Endothelial cell of umbilical vein (primary cell): Measurements from ENCODE around the gene NEK6. TPM values are rescaled to one million over a fixed set of nuclear protein-coding genes. Genes with fewer than 3 reads are reported as not detected.

ENCODE experiments used
- BruUV-seq: library from RNA; stranded (reverse); fragments of 400-500 nt; replicated peaks from 2 replicates; lab custom pipeline; 2021; lab: Mats Ljungman, UMichigan
- CTCF ChIA-PET: fragments of 300-600, 350-600 bp; sonication (Branson Sonifier 250); formaldehyde crosslinking; loops from one replicate; lab custom pipeline; 2021; ENCODE audit warnings: antibody characterized with exemption, inconsistent platforms; lab: Charles Lee
- POLR2A ChIA-PET: fragments of 300-600, 350-600 bp; sonication (Branson Sonifier 250); formaldehyde crosslinking; loops from one replicate; lab custom pipeline; 2021; ENCODE audit warnings: antibody characterized with exemption, inconsistent platforms; lab: Charles Lee
- DNase-seq: peaks from one replicate; pipeline ENCODE4 v3.0.0-alpha.2; 2011; ENCODE audit warnings: low read depth, low spot score
- FAIRE-seq: peaks from 2 replicates; lab custom pipeline; 2011; peaks lifted over from hg19 to GRCh38; lab: Jason Lieb, UNC
- H2AFZ ChIP-seq: 2 replicates; pipeline ENCODE4 v1.6.0; 2012; ENCODE audit warnings: low read depth, low read length, control low read depth, inconsistent platforms
- H3K27ac ChIP-seq: 2 replicates; pipeline ENCODE4 v1.5.1; 2011; ENCODE audit warnings: low read depth, mild to moderate bottlenecking, control low read depth, low read length, moderate library complexity; ENCODE audit not compliant: insufficient read depth
- H3K27me3 ChIP-seq, 2 experiments: 2 replicates each; pipeline versions ENCODE4 v1.6.0 to v1.6.1; 2011; ENCODE audit warnings: low read length in 2 of 2, mixed read lengths in 1 of 2; ENCODE audit not compliant: control insufficient read depth in 2 of 2, insufficient read depth in 2 of 2
- H3K36me3 ChIP-seq, 2 experiments: 2 replicates in 1 of 2; 3 replicates in 1 of 2; pipeline ENCODE4 v1.5.1; 2011; ENCODE audit warnings: low read length in 2 of 2, mild to moderate bottlenecking in 1 of 2, moderate library complexity in 1 of 2; ENCODE audit not compliant: control insufficient read depth in 2 of 2, insufficient read depth in 2 of 2; ENCODE audit errors: extremely low read depth in 1 of 2
- H3K4me1 ChIP-seq: 3 replicates; pipeline ENCODE4 v1.5.1; 2011; ENCODE audit warnings: mild to moderate bottlenecking, low read length; ENCODE audit not compliant: control insufficient read depth, insufficient read depth; ENCODE audit errors: extremely low read depth
- H3K4me2 ChIP-seq: 2 replicates; pipeline ENCODE4 v1.6.1; 2011; ENCODE audit warnings: low read length, control low read depth, mixed read lengths; ENCODE audit not compliant: insufficient read depth
- H3K4me3 ChIP-seq, 3 experiments: fragments of 200-600 bp in 1 of 3; sonication (generic), shearing (Covaris generic) in 1 of 3; replicated peaks in 1 of 3; 2 replicates each; pipeline ENCODE4 v1.5.1; 2011 to 2016; ENCODE audit warnings: control low read depth in 3 of 3, low read length in 3 of 3, mild to moderate bottlenecking in 2 of 3, inconsistent platforms in 1 of 3, low read depth in 1 of 3, moderate library complexity in 1 of 3; ENCODE audit not compliant: insufficient read depth in 1 of 3
- H3K79me2 ChIP-seq: 2 replicates; pipeline ENCODE4 v1.6.0; 2012; ENCODE audit warnings: low read length, inconsistent platforms; ENCODE audit not compliant: control insufficient read depth, insufficient read depth
- H3K9ac ChIP-seq: replicated peaks from 2 replicates; pipeline ENCODE3; 2011; ENCODE audit warnings: low read length, control low read depth; ENCODE audit not compliant: insufficient read depth; ENCODE audit errors: extremely low read depth
- H3K9me1 ChIP-seq: replicated peaks from 3 replicates; pipeline ENCODE4 v1.6.0; 2011; ENCODE audit warnings: mild to moderate bottlenecking, low read length; ENCODE audit not compliant: control insufficient read depth, insufficient read depth; ENCODE audit errors: extremely low read depth
- H3K9me3 ChIP-seq: replicated peaks from 2 replicates; pipeline ENCODE4 v1.5.1; 2012; ENCODE audit warnings: low read length, inconsistent platforms; ENCODE audit not compliant: control insufficient read depth, insufficient read depth
- H4K20me1 ChIP-seq: replicated peaks from 2 replicates; pipeline ENCODE3; 2011; ENCODE audit warnings: mild to moderate bottlenecking, low read length; ENCODE audit not compliant: control insufficient read depth, insufficient read depth; ENCODE audit errors: extremely low read depth
- CTCF ChIP-seq, 2 donors: IDR thresholded peaks; 1 replicate in 1 of 2; 2 replicates in 1 of 2; pipeline ENCODE4 v1.5.1; 2011; ENCODE audit warnings: low read length in 2 of 2, mild to moderate bottlenecking in 2 of 2, moderate library complexity in 2 of 2, control low read depth in 1 of 2, inconsistent platforms in 1 of 2, low read depth in 1 of 2; ENCODE audit not compliant: insufficient read depth in 1 of 2; ENCODE audit errors: extremely low read depth in 1 of 2
- EZH2 ChIP-seq: IDR thresholded peaks from 2 replicates; pipeline ENCODE4 v1.6.1; 2012; ENCODE audit warnings: borderline replicate concordance, low read depth, mild to moderate bottlenecking, moderate library complexity, low read length, inconsistent platforms; ENCODE audit not compliant: severe bottlenecking
- FOS ChIP-seq: IDR thresholded peaks from 2 replicates; pipeline ENCODE4 v1.6.1; 2011; ENCODE audit warnings: mild to moderate bottlenecking, low read length, moderate library complexity, borderline replicate concordance; ENCODE audit not compliant: insufficient read depth
- GATA2 ChIP-seq: IDR thresholded peaks from 2 replicates; pipeline ENCODE4 v1.7.0; 2011; ENCODE audit warnings: low read depth, mild to moderate bottlenecking, moderate library complexity, mixed read lengths, low read length; ENCODE audit not compliant: insufficient read length, insufficient read depth
- JUN ChIP-seq: IDR thresholded peaks from 2 replicates; pipeline ENCODE4 v1.6.1; 2011; ENCODE audit warnings: borderline replicate concordance, low read depth; ENCODE audit not compliant: insufficient read length, insufficient read depth
- MYC ChIP-seq: IDR thresholded peaks from one replicate; pipeline ENCODE4 v1.6.1; 2011; ENCODE audit warnings: mild to moderate bottlenecking, low read depth, low read length
- POLR2A ChIP-seq: IDR thresholded peaks from 2 replicates; pipeline ENCODE4 v1.6.1; 2012; ENCODE audit warnings: low read depth, mild to moderate bottlenecking, control low read depth, low read length
- POLR2AphosphoS5 ChIP-seq: IDR thresholded peaks from 2 replicates; pipeline ENCODE4 v1.6.1; 2012; ENCODE audit warnings: low read depth, mild to moderate bottlenecking, control low read depth, low read length, moderate library complexity; ENCODE audit not compliant: insufficient read depth
- dilution Hi-C: fragments of 300-500 bp; cut with MboI; formaldehyde crosslinking; loops from one replicate; pipeline ENCODE4 v1.15.0; 2019; ENCODE audit warnings: low sequenced_read_pairs; ENCODE audit not compliant: extremely low pct_ligation_motif_present
- intact Hi-C: fragments of 100-400 bp; cut with micrococcal nuclease; formaldehyde crosslinking; loops from one replicate; pipeline ENCODE4 v1.10.0; 2022
- polyA plus RNA-seq, 4 experiments: library from polyadenylated mRNA; depleted of rRNA in 3 of 4; stranded (reverse) in 3 of 4; unstranded in 1 of 4; fragments of >200 nt; gene quantifications; 2 replicates each; pipeline versions ENCODE4 v1.2.1 to v1.2.3, GENCODE V29; 2011 to 2012; ENCODE audit warnings: missing spikeins in 1 of 4
- total RNA-seq: library from RNA; stranded (reverse); gene quantifications from 2 replicates; pipeline ENCODE4 v1.2.3, GENCODE V29; 2021
- TF ChIP-seq, protein P1 (sequence below): IDR thresholded peaks from 2 replicates; pipeline ENCODE4 v1.6.1; 2011; ENCODE audit not compliant: insufficient read depth, insufficient read length

Gene NEK6
- total and polyA plus RNA-seq, 2 donors (not counting 3 experiments of a cell fraction or from before 2014, with no cell fraction given) = 64.3 to 67.1 TPM

- peaks cover 95% of the 10 kb centered on the region for H3K79me2 ChIP-seq
- dilution Hi-C loops = no loop called here
- CTCF ChIA-PET = no interaction called here
- FAIRE-seq (no peak), DNase-seq (no peak)
- no peaks in the 10 kb centered on the region for H3K9me1 ChIP-seq
- H3K9me3 ChIP-seq = no peaks in the 10 kb centered on the region
- no peak overlapping the region for H3K27ac ChIP-seq
- no peak overlapping the region for H3K4me2 ChIP-seq
- no peaks in the 10 kb centered on the region for H3K36me3 ChIP-seq
- no TSS peak for BruUV-seq
- H3K9ac ChIP-seq = no peak overlapping the region
- no peak overlapping the region for H3K4me3 ChIP-seq
- peaks cover 8% of the 10 kb centered on the region for H4K20me1 ChIP-seq
- POLR2A ChIA-PET = no interaction called here
- H3K4me1 ChIP-seq = no peaks in the 10 kb centered on the region
- intact Hi-C loops = no loop called here
- H3K27me3 ChIP-seq = no peaks in the 10 kb centered on the region
- H2AFZ ChIP-seq = no peak overlapping the region
- TF ChIP-seq JUN = no peak
- TF ChIP-seq CTCF (IDR thresholded peaks at IDR 0.05; ENCODE audit: extremely low read depth in 1 of 2, insufficient read depth in 1 of 2, low read depth in 1 of 2, low read length in 2 of 2) = no peak
- TF ChIP-seq, protein P1, sequence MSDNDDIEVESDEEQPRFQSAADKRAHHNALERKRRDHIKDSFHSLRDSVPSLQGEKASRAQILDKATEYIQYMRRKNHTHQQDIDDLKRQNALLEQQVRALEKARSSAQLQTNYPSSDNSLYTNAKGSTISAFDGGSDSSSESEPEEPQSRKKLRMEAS = no peak
- TF ChIP-seq POLR2A = no peak
- no peak for TF ChIP-seq POLR2AphosphoS5
- no peak for TF ChIP-seq MYC
- TF ChIP-seq GATA2 = no peak
- no peak for TF ChIP-seq EZH2
- TF ChIP-seq FOS = no peak
Observed at GRCh38 chr9:124369231-124369797, 111.6 kb downstream of the NEK6 start.
